VCaP (cell line): Measurements from ENCODE around the gene CYB561D1.

ENCODE experiments used
- H3K27ac ChIP-seq: fragments of 450-650 bp; 2 replicates; pipeline ENCODE4 v1.5.1; 2017
- TF ChIP-seq, protein P1 (sequence below): fragments of 450-650 bp; conservative IDR thresholded peaks from 2 replicates; pipeline ENCODE4 v1.5.1; 2017; ENCODE audit warnings: mild to moderate bottlenecking, moderate library complexity

CYB561D1 gene

DNA sequence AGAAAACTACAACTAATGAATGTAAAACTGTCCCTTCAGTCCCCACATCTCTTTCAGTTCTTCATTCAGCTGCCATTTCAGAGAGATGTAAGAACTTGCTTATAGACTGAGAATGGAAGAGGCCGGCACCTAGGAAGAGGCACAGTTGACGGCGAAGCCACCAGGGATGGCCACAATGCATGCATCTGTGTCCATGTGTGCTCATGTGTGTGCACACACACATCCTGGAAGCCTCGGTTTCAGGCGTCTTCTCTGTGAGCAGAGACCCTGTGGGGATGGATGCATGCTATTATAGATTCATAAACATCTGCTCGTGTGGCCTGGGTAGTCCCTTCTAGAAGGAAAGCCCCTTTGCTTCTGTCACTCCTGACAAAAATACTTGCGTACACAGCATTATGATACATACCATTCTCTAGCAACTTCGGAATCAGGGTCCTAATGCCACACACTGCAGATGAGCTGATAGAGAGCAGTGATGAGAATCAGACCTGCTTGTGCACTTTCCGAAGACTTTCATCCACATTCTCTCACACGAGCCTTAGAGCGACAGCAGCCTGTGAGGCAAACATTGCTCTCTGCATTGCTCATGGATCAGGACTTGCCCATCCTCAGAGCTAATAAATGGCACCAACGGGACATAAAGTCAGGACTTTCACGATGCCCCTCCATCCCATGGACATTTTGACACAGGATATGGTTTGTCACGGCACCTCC is 33.4 kb downstream of the CYB561D1 start:
- TF ChIP-seq, protein P1, sequence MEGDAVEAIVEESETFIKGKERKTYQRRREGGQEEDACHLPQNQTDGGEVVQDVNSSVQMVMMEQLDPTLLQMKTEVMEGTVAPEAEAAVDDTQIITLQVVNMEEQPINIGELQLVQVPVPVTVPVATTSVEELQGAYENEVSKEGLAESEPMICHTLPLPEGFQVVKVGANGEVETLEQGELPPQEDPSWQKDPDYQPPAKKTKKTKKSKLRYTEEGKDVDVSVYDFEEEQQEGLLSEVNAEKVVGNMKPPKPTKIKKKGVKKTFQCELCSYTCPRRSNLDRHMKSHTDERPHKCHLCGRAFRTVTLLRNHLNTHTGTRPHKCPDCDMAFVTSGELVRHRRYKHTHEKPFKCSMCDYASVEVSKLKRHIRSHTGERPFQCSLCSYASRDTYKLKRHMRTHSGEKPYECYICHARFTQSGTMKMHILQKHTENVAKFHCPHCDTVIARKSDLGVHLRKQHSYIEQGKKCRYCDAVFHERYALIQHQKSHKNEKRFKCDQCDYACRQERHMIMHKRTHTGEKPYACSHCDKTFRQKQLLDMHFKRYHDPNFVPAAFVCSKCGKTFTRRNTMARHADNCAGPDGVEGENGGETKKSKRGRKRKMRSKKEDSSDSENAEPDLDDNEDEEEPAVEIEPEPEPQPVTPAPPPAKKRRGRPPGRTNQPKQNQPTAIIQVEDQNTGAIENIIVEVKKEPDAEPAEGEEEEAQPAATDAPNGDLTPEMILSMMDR, result no peak
- no peak overlapping the region for H3K27ac ChIP-seq

DNA sequence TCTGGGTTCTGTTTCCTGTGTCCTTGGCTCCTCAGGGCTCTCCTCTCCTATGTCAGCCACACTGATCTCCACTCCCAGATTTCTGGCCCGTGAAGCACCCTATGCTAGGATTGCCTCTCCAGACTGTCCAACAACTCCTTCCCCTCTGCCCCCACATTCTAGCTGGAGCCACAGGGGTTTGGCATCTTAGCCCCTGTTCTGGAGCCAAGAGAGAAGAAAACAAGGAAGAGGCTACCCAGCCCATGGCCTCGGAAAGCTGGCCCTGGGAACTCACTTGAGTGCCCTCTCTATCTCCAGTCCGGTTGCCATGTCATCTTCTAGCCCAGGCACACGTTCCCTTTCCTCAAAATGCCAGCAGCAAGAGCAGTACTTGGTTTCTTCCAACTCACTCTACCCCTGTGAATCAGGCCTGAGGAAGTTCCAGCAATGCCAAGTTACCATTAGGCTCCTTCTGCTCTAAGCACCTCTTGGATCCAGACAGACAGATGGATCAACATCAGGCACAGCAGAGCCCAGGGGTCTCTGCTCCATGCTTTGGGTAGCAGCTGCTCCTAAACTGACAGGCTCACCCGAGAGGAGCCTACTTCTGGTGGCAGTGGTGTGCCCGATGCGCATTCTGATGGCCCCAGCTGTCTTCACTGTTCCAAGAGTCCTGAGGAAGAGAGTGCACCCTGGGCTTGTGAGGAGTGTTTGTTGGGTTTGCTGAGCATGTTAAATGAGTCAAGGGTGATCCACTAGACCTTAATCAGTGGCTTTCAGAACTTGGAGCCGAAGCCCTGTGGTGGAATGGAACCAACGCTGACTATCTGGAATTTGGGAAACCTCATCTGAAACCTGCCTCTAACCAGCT is 34.2 kb downstream of the CYB561D1 start:
- TF ChIP-seq, protein P1, result no peak
- H3K27ac ChIP-seq, result no peak overlapping the region

DNA sequence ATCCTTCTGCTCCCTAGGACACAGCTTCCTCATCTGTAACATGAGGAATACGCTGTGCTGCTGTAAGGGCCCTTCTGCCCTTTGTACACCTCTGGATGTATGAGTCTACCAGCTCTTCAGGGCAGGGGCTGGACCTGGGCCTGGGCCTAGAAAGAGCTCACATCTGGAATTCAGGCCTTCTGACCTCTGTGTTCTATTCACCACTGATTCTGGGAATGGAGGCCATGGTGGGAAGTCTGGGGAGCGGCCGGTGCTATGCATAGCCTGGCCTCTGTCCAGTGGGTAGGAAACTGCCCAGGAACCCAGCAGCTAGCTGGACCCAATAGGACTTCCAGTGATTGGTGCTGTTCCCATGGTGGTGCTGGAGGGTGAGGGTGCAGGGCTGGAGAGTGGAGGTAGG is 34.8 kb downstream of the CYB561D1 start:
- no peak overlapping the region for H3K27ac ChIP-seq
- TF ChIP-seq, protein P1, result no peak

DNA sequence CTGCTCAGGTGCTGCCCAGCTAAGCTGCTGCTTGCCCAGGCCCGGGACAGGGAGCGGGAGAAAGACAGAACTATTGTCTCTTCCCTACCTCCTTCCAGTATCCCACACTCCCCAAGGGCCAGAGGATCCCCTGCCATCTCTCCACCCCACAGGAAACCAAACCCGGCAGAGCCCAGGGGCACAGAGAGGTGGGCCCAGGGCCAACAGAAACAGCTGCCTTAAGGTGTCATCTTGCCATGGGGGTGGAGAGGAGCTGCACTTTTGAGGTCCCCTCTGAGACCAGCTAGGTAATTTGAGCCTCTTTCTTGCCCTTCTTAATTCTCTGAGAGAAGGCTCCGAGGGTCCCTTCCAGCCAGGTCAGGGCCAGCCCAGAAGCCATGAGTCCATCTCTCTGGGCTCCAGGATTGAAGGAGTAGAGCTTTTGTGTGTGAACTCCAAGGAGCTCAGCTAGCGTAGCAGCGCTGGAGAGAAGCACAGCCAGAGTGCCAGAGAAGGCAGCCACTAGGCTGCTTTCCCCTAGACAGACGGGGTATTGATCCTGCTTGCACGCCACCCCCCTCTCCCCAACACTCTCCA is 36.1 kb downstream of the CYB561D1 start:
- no peak overlapping the region for H3K27ac ChIP-seq
- TF ChIP-seq, protein P1, result no peak

DNA sequence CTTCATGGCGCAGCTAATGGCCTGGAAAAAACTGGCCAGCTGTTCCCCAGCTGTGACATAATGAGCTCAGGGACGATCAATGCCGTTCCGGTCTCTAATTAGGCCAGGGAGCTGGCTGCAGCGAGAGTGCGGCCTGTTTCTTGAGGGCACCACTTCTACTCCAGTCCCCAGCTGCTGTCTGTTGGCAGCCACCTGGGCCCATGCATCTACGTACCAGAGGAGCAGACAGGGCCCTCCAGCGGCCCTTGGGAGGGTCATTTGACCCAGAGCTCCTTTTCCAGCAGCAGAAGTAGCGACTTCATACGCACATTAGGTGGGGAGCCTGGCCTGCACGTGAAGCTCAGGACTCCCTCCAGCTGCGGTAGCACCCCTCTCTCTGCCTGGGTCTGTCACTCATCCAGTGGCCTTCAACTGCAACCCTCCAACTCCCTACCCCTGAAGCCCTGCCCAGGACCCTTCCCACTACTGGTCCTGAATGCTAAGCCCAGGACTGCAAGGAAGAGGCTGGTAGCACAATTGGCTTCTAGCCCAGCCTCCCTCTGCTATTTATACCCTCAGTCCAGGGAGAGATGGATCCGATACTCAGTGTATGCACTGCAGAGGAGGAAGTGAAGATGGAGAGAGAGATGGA is 36.7 kb downstream of the CYB561D1 start:
- no peak overlapping the region for H3K27ac ChIP-seq
- TF ChIP-seq, protein P1, result no peak

DNA sequence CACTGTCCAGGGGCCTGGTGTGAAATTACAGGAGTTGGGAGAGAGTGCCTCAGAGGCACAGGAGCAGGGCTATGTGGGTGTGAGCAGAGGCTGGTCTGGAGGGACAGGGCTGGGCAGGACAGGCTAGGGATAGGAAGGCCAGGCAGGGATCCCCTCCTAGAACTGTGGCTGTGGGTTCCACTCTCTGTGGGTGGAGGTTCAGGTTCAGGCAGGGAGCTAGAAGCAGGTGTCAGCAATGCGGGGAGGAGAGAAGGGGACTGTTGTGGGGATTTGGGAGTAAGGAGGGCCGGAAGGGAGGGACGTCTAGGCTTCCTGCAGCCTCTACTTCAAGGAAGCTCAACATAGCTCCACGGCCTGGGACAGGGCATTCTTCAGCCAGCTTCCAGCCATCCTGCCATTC is 37.5 kb downstream of the CYB561D1 start:
- TF ChIP-seq, protein P1, result no peak
- H3K27ac ChIP-seq, result no peak overlapping the region
